Peyer's patch (tissue), 4 donors: Measurements from ENCODE around the gene GPATCH2.

Experiments
- CTCF ChIP-seq, 6 experiments: fragments of 450-650 bp in 4 of 6; fragments of 200-600 bp in 2 of 6; sonication (generic) in 1 of 6; IDR thresholded peaks; one replicate each; pipeline ENCODE4 v1.5.1; 2017 to 2019; ENCODE audit warnings: antibody characterized with exemption in 6 of 6, mild to moderate bottlenecking in 3 of 6, moderate library complexity in 1 of 6
- POLR2A ChIP-seq, 2 donors: fragments of 450-650 bp; IDR thresholded peaks; one replicate each; pipeline ENCODE4 v1.5.1; 2017; ENCODE audit warnings: antibody characterized with exemption in 2 of 2, mild to moderate bottlenecking in 2 of 2, moderate library complexity in 2 of 2

GRCh38 chr1:217393896-217394295, 237.0 kb downstream of the GPATCH2 start:
- no peak for TF ChIP-seq CTCF (IDR thresholded peaks at IDR 0.05)
- no peak for TF ChIP-seq POLR2A (IDR thresholded peaks at IDR 0.05)
